SW 1271 (cell line): Measurements from ENCODE around the gene PNLDC1.
"Not testable (repeated sequence)": the region's sequence is repeated elsewhere in the genome, so short reads cannot be mapped to it uniquely, and the experiment has no call there.

Experiments
- DNase-seq, 2 experiments: peaks; one replicate each; lab custom pipeline; 2025; lab: John Stamatoyannopoulos, UW

The PNLDC1 gene

GRCh38 chr6:159778542-159779103 is 21.5 kb upstream of the PNLDC1 start:
- DNase-seq, result no peak

- no peak for DNase-seq
Observed at GRCh38 chr6:159788276-159788675, 11.8 kb upstream of the PNLDC1 start.

GRCh38 chr6:159788753-159789376 is 11.2 kb upstream of the PNLDC1 start:
- peak in 1 of 2 experiments; percentile 13 for DNase-seq

- DNase-seq, result peak; percentile 97 to 99
Observed at GRCh38 chr6:159789377-159790148, 10.5 kb upstream of the PNLDC1 start, which contains the start of gene TCP1. TSS of gene TCP1 (minus strand) at chr6:159789602. CDS start at chr6:159789468, 134 bp downstream.

- DNase-seq, result peak; percentile 91 to 96
Observed at GRCh38 chr6:159790149-159790955, 9.7 kb upstream of the PNLDC1 start, which contains the start of gene MRPL18. TSS of gene MRPL18 (plus strand) at chr6:159790467. CDS start at chr6:159790588, 121 bp downstream.

GRCh38 chr6:159790956-159791598 is 9.0 kb upstream of the PNLDC1 start:
- no peak for DNase-seq

GRCh38 chr6:159794976-159795375 is 5.1 kb upstream of the PNLDC1 start:
- DNase-seq, result not testable (repeated sequence)

GRCh38 chr6:159797554-159797953 is 2.5 kb upstream of the PNLDC1 start:
- DNase-seq, result no peak

- DNase-seq, result no peak
Observed at GRCh38 chr6:159801935-159802334, 1.9 kb downstream of the PNLDC1 start.

- DNase-seq, result no peak
Observed at GRCh38 chr6:159804504-159804903, 4.4 kb downstream of the PNLDC1 start.

GRCh38 chr6:159805440-159806020 is 5.5 kb downstream of the PNLDC1 start:
- DNase-seq, result no peak

- no peak for DNase-seq
Observed at GRCh38 chr6:159806021-159806458, 6.0 kb downstream of the PNLDC1 start.

- no peak for DNase-seq
Observed at GRCh38 chr6:159807150-159807858, 7.2 kb downstream of the PNLDC1 start.

GRCh38 chr6:159808647-159809046 is 8.6 kb downstream of the PNLDC1 start:
- no peak for DNase-seq

GRCh38 chr6:159809149-159809548 is 9.1 kb downstream of the PNLDC1 start:
- no peak for DNase-seq

- DNase-seq, result no peak
Observed at GRCh38 chr6:159813781-159814180, 13.7 kb downstream of the PNLDC1 start.

- DNase-seq, result no peak
Observed at GRCh38 chr6:159815410-159815809, 15.3 kb downstream of the PNLDC1 start.

- DNase-seq, result not testable (repeated sequence)
Observed at GRCh38 chr6:159816775-159817174, 16.7 kb downstream of the PNLDC1 start.

- DNase-seq, result no peak
Observed at GRCh38 chr6:159817951-159818739, 18.1 kb downstream of the PNLDC1 start.

GRCh38 chr6:159819098-159819497 is 19.0 kb downstream of the PNLDC1 start:
- no peak for DNase-seq
